ENCODE results near the gene ZRANB3. TPM values are rescaled to one million over a fixed set of nuclear protein-coding genes. Genes with fewer than 3 reads are reported as not detected.
"Not testable (repeated sequence)": the region's sequence is repeated elsewhere in the genome, so short reads cannot be mapped to it uniquely, and the experiment has no call there.

Gene ZRANB3
- polyA plus RNA-seq, 1 donor from 2014 or later: 3.8 TPM

DNA sequence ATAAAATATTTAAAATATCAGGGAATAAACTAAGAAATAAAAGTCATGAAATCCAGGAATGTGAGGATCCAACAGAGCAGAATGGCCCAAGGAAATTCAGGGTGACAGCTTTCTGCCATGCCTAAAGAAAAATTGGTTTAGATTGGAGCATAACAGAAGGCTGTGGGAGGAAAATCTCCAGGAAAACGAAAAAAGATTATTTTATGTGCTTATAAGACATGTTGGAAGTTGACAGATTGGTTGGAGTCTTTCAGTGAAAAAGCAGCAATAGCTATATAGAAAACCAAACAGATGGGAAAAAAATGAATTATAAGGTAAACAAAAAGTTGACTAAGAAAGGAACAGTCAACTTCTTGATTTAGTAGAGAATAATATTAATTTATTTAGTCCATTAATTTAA lies 203.9 kb downstream of the ZRANB3 start:
- H3K4me3 Mint-ChIP-seq: no peak overlapping the region
- H3K36me3 Mint-ChIP-seq: peaks cover 1% of the 10 kb centered on the region
- H3K4me1 Mint-ChIP-seq: no peaks in the 10 kb centered on the region
- no peaks in the 10 kb centered on the region for H3K27me3 Mint-ChIP-seq
- H3K9me3 Mint-ChIP-seq: peaks cover 6 to 23% (median 18%) of the 10 kb centered on the region in 3 donors
- no peak overlapping the region for H3K27ac Mint-ChIP-seq

DNA sequence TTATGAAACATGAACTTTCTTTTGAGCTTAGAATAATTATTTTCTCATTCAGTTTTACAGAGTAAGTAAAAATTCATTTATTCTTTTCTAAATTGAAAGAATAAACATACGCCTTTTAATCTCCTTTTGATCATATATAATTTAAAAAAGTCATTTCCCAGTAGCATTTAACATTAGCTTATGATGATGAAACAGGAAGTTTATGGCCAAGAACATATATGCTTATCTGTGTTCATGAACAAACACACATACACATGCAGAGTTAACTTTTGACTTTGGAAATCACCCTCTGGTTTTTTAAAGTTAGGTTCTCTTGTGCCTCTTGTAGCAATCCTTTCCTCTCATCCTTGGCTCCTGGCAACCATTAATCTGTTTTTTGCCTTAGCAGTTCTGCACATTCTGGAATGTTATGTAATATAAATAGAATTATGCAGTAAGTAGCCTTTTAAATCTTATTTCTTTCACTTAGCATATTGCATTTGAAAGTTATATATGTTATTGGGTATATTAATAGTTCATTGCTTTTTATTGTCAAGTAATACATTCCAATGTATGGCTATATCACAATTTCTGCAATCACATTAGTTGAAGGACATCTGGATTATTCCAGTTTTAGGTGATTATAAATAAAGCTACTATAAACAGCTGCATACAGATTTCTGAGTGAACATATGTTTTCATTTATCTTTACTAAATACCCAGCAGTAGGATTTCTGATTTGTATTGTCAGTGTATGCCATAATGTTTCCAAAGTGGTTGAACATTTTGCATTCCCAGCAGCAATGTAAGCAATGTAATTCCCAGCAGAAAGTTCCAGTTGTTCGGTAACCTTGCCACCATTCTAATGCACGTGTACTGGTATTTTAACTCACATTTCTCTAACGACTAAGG lies 210.3 kb downstream of the ZRANB3 start:
- Mint-ChIP-seq H3K27me3 (no peaks in the 10 kb centered on the region), H3K9me3 (peaks cover 2 to 4% (median 2%) of the 10 kb centered on the region in 3 donors), H3K4me1 (peaks cover 0 to 5% (median 0%) of the 10 kb centered on the region in 3 donors), H3K27ac (no peak overlapping the region), H3K36me3 (no peaks in the 10 kb centered on the region), H3K4me3 (no peak overlapping the region)

DNA sequence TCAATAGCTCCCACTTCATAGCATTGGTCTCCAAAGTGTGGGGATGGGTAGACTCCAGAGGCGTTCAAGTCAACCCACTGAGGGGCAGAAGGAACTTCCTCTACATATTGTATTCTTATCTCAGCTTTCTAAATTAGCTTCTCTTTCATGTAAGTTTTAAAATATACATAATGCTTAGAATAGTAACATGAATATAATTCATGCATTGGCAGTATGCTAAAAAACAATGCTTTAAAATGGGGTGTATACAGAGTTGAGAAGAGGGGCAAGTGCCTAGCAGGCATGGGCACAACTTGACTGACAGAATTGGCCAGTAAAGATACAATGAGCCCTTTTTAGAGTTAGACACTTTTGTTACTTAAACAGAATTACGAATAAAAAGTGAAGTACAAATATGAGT lies 212.2 kb downstream of the ZRANB3 start:
- peaks cover 0 to 2% (median 0%) of the 10 kb centered on the region in 3 donors for H3K9me3 Mint-ChIP-seq
- H3K4me3 Mint-ChIP-seq: no peak overlapping the region
- H3K4me1 Mint-ChIP-seq: peaks cover 0 to 5% (median 0%) of the 10 kb centered on the region in 3 donors
- H3K27me3 Mint-ChIP-seq: no peaks in the 10 kb centered on the region
- H3K36me3 Mint-ChIP-seq: peaks cover 2% of the 10 kb centered on the region
- H3K27ac Mint-ChIP-seq: no peak overlapping the region

DNA sequence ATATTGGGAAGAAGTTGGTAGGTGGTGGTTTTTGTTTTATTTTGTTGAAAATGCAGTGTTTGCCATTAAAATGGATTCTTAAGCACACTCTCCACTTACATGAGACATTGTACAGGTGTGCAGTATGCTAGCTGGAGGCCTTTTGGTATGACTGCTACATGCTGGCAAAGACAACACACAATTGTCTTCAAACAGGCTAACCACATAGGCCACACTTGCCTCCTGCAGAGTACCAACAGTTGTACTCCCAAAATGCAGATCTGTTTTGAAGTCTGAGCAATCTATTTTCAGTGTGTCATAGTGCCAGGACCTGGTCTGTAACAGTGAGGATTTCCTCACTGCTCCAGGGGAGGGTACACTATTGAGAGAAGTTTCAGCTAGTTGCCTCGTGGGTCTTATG lies 213.6 kb downstream of the ZRANB3 start:
- Mint-ChIP-seq H3K4me3 (no peak overlapping the region), H3K9me3 (peaks cover 0 to 1% (median 0%) of the 10 kb centered on the region in 3 donors), H3K4me1 (peaks cover 0 to 5% (median 0%) of the 10 kb centered on the region in 3 donors), H3K27ac (no peak overlapping the region), H3K36me3 (peaks cover 2% of the 10 kb centered on the region), H3K27me3 (no peaks in the 10 kb centered on the region)

DNA sequence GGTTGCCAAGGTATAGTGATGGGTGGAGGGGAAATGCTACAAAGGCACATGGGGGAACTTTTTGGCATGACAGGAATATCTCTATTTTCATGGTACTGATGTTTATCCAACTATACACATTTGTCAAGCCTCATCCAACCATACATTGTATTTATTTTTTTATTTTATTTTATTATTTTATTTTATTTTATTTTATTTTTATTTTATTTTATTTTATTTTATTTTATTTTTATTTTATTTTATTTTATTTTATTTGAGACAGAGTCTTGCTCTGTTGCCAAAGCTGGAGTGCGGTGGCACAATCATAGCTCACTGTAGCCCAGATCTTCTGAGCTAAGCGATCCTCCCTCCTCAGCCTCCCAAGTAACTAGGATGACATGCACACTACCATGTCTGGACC lies 219.1 kb downstream of the ZRANB3 start:
- H3K9me3 Mint-ChIP-seq: peaks cover 0 to 2% (median 1%) of the 10 kb centered on the region in 3 donors
- no peaks in the 10 kb centered on the region for H3K4me1 Mint-ChIP-seq
- no peak overlapping the region for H3K27ac Mint-ChIP-seq
- H3K4me3 Mint-ChIP-seq: no peak overlapping the region
- peaks cover 5% of the 10 kb centered on the region for H3K36me3 Mint-ChIP-seq
- H3K27me3 Mint-ChIP-seq: no peaks in the 10 kb centered on the region

DNA sequence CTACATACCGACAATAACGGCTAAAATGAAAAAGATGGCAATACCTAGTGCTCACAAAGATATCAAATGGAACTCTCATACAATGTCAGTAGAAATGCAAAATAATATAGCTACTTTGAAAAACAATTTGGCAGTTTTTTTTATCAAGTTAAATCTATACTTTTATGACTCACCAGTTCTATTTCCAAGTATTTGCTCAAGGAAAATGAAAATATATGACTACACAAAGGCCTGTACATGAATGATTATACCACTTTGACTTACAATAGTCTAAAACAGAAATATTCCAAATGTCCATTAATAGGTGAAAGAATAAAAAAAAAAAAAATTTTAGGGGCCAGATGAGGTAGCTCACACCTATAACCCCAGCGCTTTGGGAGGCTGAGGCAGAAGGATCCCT lies 219.8 kb downstream of the ZRANB3 start:
- peaks cover 0 to 2% (median 1%) of the 10 kb centered on the region in 3 donors for H3K9me3 Mint-ChIP-seq
- H3K4me3 Mint-ChIP-seq: no peak overlapping the region
- H3K36me3 Mint-ChIP-seq: peaks cover 5% of the 10 kb centered on the region
- H3K4me1 Mint-ChIP-seq: no peaks in the 10 kb centered on the region
- peak overlapping the region in 1 of 3 donors; percentile 40 for H3K27ac Mint-ChIP-seq
- H3K27me3 Mint-ChIP-seq: no peaks in the 10 kb centered on the region

DNA sequence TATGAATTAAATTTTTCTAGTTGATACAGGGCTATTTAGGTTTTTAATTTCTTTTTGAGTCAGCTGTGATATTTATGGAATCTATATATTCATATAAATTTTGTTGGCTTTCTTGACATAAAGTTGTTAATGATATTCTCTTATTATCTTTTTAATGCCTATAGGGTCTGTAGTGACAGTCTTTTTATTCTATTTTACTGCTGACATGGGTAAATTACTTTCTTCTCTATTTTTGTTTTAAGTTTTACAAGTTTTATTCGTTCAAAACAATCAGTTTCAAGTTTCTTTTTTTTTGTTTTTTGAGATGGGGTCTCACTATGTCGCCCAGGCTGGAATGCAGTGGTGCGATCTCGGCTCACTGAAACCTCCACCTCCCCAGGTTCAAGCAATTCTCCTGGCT lies 226.3 kb downstream of the ZRANB3 start:
- Mint-ChIP-seq H3K4me1 (no peaks in the 10 kb centered on the region), H3K27ac (no peak overlapping the region), H3K36me3 (peaks cover 5% of the 10 kb centered on the region), H3K4me3 (no peak overlapping the region), H3K9me3 (peaks cover 4 to 13% (median 6%) of the 10 kb centered on the region in 3 donors), H3K27me3 (no peaks in the 10 kb centered on the region)

DNA sequence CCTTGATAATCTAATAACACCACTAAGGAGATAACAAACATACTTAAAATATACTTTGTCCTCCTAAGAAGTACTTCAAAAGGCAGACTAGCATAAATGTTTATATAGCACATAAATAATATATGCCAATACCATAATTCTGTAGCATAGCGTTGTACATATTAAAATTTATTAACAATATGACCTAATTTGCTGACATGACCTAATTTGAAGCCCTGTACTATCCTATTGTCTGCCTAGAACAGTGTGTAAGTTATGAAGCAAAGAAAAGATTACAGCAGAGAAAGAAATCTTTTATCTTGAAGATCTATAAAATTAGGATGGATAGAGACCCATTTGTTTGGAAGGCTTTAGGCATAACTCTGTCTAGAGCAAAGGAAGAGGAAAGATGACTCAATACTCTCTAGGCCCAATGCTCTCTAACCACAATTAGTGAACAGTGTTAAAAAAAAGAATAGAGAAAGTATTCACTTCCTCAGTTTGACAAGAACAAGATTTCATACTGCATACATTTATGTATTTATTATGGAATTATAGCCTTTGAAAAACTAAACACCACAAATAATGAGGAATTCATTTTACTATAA lies 231.3 kb downstream of the ZRANB3 start:
- no peak overlapping the region for H3K4me3 Mint-ChIP-seq
- H3K27ac Mint-ChIP-seq: no peak overlapping the region
- H3K4me1 Mint-ChIP-seq: no peaks in the 10 kb centered on the region
- peaks cover 7% of the 10 kb centered on the region for H3K36me3 Mint-ChIP-seq
- H3K27me3 Mint-ChIP-seq: no peaks in the 10 kb centered on the region
- peaks cover 0 to 23% (median 8%) of the 10 kb centered on the region in 3 donors for H3K9me3 Mint-ChIP-seq

DNA sequence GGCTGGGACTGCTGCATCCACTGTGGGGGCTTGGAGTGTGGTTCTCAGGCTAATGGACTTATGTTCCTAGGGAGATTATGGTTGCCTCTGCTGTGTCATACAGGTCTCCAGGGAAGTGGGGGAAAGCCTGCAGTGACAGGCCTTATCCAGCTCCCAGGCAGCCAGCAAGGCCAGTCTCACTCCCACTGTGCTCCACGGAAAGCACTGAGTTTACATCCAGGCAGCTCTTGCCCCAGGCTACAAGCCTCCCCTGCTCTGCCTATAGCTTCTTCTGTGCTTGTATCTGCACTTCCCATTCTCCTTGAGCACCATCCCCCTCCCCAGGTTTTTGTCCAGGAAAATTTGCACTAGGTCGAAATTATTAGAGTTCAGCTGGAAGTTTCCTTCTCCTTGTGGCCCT lies 231.9 kb downstream of the ZRANB3 start:
- Mint-ChIP-seq H3K27me3 (no peaks in the 10 kb centered on the region), H3K4me1 (no peaks in the 10 kb centered on the region), H3K36me3 (peaks cover 7% of the 10 kb centered on the region), H3K4me3 (no peak overlapping the region), H3K9me3 (peaks cover 0 to 25% (median 11%) of the 10 kb centered on the region in 3 donors), H3K27ac (no peak overlapping the region)

DNA sequence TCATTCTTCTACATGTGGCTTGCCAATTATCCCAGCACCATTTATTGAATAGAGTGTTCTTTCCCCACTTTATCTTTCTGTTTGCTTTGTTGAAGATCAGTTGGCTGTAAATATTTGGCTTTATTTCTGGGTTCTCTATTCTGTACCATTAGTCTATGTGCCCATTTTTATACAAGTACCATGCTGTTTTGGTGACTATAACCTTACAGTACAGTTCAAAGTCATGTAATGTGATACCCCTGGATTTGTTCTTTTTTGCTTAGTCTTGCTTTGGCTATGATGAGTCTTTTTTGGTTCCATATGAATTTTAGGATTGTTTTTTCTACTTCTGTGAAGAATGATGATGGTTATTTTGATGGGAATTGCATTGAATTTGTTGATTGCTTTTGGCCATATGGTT lies 243.9 kb downstream of the ZRANB3 start:
- H3K36me3 Mint-ChIP-seq, H3K27ac Mint-ChIP-seq, H3K27me3 Mint-ChIP-seq, H3K4me1 Mint-ChIP-seq, H3K4me3 Mint-ChIP-seq: not testable (repeated sequence)
- H3K9me3 Mint-ChIP-seq: peaks cover 0 to 17% (median 11%) of the 10 kb centered on the region in 3 donors

DNA sequence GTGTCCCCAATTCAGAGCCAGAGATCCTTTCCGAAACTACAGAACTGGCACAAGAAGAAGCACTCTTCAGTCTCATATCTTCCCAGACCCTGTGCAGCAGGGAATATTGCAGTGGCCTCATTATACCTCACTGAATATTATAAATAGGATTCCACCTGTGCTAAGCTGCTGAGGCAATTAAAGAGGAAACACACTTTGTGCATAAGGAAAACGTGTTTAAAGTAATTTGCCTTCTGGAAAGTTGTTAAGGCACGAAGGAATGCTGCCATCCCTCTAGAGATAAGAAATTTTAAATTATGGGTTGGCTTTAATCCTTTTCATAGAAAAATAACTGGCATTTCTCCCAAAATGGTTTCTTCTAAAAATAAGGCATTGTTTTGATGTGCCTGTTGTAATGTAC lies 245.6 kb downstream of the ZRANB3 start:
- Mint-ChIP-seq H3K27me3 (no peaks in the 10 kb centered on the region), H3K4me3 (no peak overlapping the region), H3K4me1 (no peaks in the 10 kb centered on the region), H3K36me3 (peaks cover 6% of the 10 kb centered on the region), H3K27ac (no peak overlapping the region), H3K9me3 (peaks cover 0 to 17% (median 9%) of the 10 kb centered on the region in 3 donors)

DNA sequence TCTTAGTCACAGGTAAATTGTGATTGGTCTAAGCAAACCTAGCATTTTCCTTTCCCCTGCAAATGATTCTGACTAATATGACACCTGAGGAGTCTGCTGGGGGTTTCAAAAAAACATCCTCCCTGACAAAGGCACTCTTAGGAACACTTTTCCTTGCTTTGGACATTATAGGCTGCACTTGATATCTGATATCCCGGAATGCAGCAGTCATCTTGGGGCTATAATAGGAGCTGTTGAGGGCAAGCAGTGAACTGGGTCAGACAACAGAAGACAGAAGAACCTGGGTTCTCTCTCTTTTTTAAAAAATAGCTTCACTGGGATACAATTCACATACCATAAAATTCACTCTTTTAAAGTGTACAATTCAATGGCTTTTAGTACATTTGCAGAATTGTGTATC lies 249.6 kb downstream of the ZRANB3 start:
- H3K27ac Mint-ChIP-seq: no peak overlapping the region
- no peaks in the 10 kb centered on the region for H3K27me3 Mint-ChIP-seq
- peaks cover 0 to 4% (median 1%) of the 10 kb centered on the region in 3 donors for H3K9me3 Mint-ChIP-seq

DNA sequence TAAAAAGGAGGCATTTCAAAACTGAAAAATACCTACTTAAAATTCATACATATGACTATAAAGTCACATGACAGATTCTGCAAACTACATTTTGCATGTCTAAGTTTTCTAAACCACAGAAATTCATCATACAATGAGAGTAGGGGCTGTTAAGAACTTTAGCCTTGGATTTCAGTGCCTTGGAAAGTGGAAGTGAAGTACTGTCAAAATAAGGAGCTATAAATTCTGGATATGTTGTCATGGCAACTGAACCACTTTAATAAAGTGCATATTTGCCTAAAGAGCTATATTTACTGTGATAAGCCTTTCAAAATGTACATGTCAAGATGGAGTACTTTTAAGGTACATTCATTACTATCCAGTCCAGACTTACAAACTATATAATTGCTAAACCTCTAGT lies 251.8 kb downstream of the ZRANB3 start:
- no peaks in the 10 kb centered on the region for H3K4me1 Mint-ChIP-seq
- peaks cover 0 to 6% (median 4%) of the 10 kb centered on the region in 3 donors for H3K9me3 Mint-ChIP-seq
- H3K4me3 Mint-ChIP-seq: no peak overlapping the region
- H3K27ac Mint-ChIP-seq: no peak overlapping the region
- no peaks in the 10 kb centered on the region for H3K27me3 Mint-ChIP-seq
- no peaks in the 10 kb centered on the region for H3K36me3 Mint-ChIP-seq

More for the DNA sequence above, 249.6 kb downstream of the ZRANB3 start:
- no peaks in the 10 kb centered on the region for H3K36me3 Mint-ChIP-seq
- no peak overlapping the region for H3K4me3 Mint-ChIP-seq
- H3K4me1 Mint-ChIP-seq: no peaks in the 10 kb centered on the region

DNA sequence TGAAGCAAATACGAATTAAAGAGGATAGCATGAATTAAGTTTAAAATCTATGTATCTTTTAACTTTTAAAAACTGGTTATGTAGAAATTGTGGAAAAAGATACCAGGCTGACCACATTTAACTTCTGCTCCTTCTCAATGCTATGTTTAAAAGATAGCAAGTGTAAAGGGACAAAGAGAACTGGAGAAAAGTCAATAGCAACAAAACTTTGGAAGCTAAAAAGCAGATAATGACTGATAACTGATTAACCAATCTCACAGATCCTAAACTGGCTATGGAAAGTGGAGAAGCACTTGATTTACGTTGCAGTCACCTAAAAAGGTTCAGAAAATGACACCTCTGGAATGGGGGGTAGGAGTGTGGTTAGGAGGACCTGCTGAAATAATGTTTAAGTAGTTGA lies 254.5 kb downstream of the ZRANB3 start:
- Mint-ChIP-seq H3K9me3 (peaks cover 2 to 6% (median 4%) of the 10 kb centered on the region in 3 donors), H3K27ac (no peak overlapping the region), H3K27me3 (no peaks in the 10 kb centered on the region)

DNA sequence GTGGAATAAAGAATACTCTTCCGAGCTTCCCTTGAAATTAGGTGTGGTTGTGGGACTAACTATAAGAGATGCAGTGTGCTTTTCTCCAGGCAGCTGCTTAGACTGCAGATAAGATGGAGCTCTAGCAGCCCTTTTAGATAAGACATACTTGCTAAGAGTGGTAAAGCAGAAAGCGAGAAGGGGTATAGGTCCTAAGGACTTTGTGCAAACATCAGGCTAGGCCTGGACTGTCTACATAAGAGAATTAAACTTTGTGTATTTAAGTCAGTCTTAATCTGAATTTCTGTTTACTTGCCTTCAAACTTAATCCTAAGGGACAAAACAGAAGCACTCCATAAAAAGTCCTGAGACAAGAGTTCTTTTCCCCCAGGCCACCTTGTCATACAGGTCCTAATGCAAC lies 260.0 kb downstream of the ZRANB3 start:
- no peaks in the 10 kb centered on the region for H3K4me1 Mint-ChIP-seq
- H3K4me3 Mint-ChIP-seq: no peak overlapping the region
- peaks cover 5% of the 10 kb centered on the region for H3K36me3 Mint-ChIP-seq
- peaks cover 0 to 2% (median 0%) of the 10 kb centered on the region in 3 donors for H3K9me3 Mint-ChIP-seq
- H3K27ac Mint-ChIP-seq: no peak overlapping the region
- H3K27me3 Mint-ChIP-seq: no peaks in the 10 kb centered on the region

More for the DNA sequence above, 254.5 kb downstream of the ZRANB3 start:
- peaks cover 3% of the 10 kb centered on the region for H3K36me3 Mint-ChIP-seq
- no peaks in the 10 kb centered on the region for H3K4me1 Mint-ChIP-seq
- H3K4me3 Mint-ChIP-seq: no peak overlapping the region

Data from IgD-negative memory B cell (primary cell).